ENCODE data around the gene HMSD.

The HMSD gene

GRCh38 chr18:63975628-63976027, 26.5 kb downstream of the HMSD start:
- Histone ChIP-seq H3K27me3 (ENCODE audit: control insufficient read depth, insufficient read depth, low read length) (no peaks in the 10 kb centered on the region), H3K4me2 (ENCODE audit: low read length) (no peak overlapping the region), H3K9ac (ENCODE audit: low read depth, low read length) (no peak overlapping the region), H3K9me3 (replicated peaks; ENCODE audit: low read length) (no peaks in the 10 kb centered on the region), H3K4me3 (ENCODE audit: low read length) (no peak overlapping the region), H3K36me3 (ENCODE audit: insufficient read depth, low read length) (peaks cover 5% of the 10 kb centered on the region), H3K4me1 (ENCODE audit: control insufficient read depth, insufficient read depth, low read length) (peaks cover 9% of the 10 kb centered on the region)

GRCh38 chr18:63977040-63977439, 27.9 kb downstream of the HMSD start:
- Histone ChIP-seq H3K9me3 (replicated peaks; ENCODE audit: low read length) (no peaks in the 10 kb centered on the region), H3K9ac (ENCODE audit: low read depth, low read length) (no peak overlapping the region), H3K4me1 (ENCODE audit: control insufficient read depth, insufficient read depth, low read length) (no peaks in the 10 kb centered on the region), H3K4me2 (ENCODE audit: low read length) (no peak overlapping the region), H3K4me3 (ENCODE audit: low read length) (no peak overlapping the region), H3K36me3 (ENCODE audit: insufficient read depth, low read length) (peaks cover 18% of the 10 kb centered on the region), H3K27me3 (ENCODE audit: control insufficient read depth, insufficient read depth, low read length) (no peaks in the 10 kb centered on the region)

GRCh38 chr18:63979409-63979920, 30.4 kb downstream of the HMSD start:
- Histone ChIP-seq H3K9ac (ENCODE audit: low read depth, low read length) (peak overlapping the region; percentile 61), H3K4me1 (ENCODE audit: control insufficient read depth, insufficient read depth, low read length) (no peaks in the 10 kb centered on the region), H3K36me3 (ENCODE audit: insufficient read depth, low read length) (peaks cover 33% of the 10 kb centered on the region)

GRCh38 chr18:63980027-63980426, 30.9 kb downstream of the HMSD start:
- Histone ChIP-seq H3K36me3 (ENCODE audit: insufficient read depth, low read length) (peaks cover 38% of the 10 kb centered on the region), H3K27me3 (ENCODE audit: control insufficient read depth, insufficient read depth, low read length) (no peaks in the 10 kb centered on the region), H3K4me3 (ENCODE audit: low read length) (peak overlapping the region; percentile 55), H3K4me2 (ENCODE audit: low read length) (peak overlapping the region; percentile 78), H3K4me1 (ENCODE audit: control insufficient read depth, insufficient read depth, low read length) (no peaks in the 10 kb centered on the region), H3K9me3 (replicated peaks; ENCODE audit: low read length) (no peaks in the 10 kb centered on the region), H3K9ac (ENCODE audit: low read depth, low read length) (peak overlapping the region; percentile 61)

More at GRCh38 chr18:63979409-63979920, 30.4 kb downstream of the HMSD start:
- H3K27me3 ChIP-seq (ENCODE audit: control insufficient read depth, insufficient read depth, low read length): no peaks in the 10 kb centered on the region
- no peaks in the 10 kb centered on the region for H3K9me3 ChIP-seq (replicated peaks; ENCODE audit: low read length)
- peak overlapping the region; percentile 78 for H3K4me2 ChIP-seq (ENCODE audit: low read length)
- peak overlapping the region; percentile 55 for H3K4me3 ChIP-seq (ENCODE audit: low read length)

GRCh38 chr18:63980896-63981460, 31.9 kb downstream of the HMSD start:
- Histone ChIP-seq H3K27me3 (ENCODE audit: control insufficient read depth, insufficient read depth, low read length) (no peaks in the 10 kb centered on the region), H3K36me3 (ENCODE audit: insufficient read depth, low read length) (peaks cover 48% of the 10 kb centered on the region), H3K4me1 (ENCODE audit: control insufficient read depth, insufficient read depth, low read length) (no peaks in the 10 kb centered on the region), H3K4me2 (ENCODE audit: low read length) (no peak overlapping the region), H3K9me3 (replicated peaks; ENCODE audit: low read length) (no peaks in the 10 kb centered on the region), H3K9ac (ENCODE audit: low read depth, low read length) (no peak overlapping the region), H3K4me3 (ENCODE audit: low read length) (no peak overlapping the region)

- Histone ChIP-seq H3K9ac (ENCODE audit: low read depth, low read length) (no peak overlapping the region), H3K9me3 (replicated peaks; ENCODE audit: low read length) (no peaks in the 10 kb centered on the region), H3K4me2 (ENCODE audit: low read length) (no peak overlapping the region), H3K36me3 (ENCODE audit: insufficient read depth, low read length) (peaks cover 53% of the 10 kb centered on the region), H3K27me3 (ENCODE audit: control insufficient read depth, insufficient read depth, low read length) (no peaks in the 10 kb centered on the region), H3K4me3 (ENCODE audit: low read length) (no peak overlapping the region), H3K4me1 (ENCODE audit: control insufficient read depth, insufficient read depth, low read length) (no peaks in the 10 kb centered on the region)
Observed at GRCh38 chr18:63981719-63982118, 32.6 kb downstream of the HMSD start.

- Histone ChIP-seq H3K4me2 (ENCODE audit: low read length) (no peak overlapping the region), H3K27me3 (ENCODE audit: control insufficient read depth, insufficient read depth, low read length) (no peaks in the 10 kb centered on the region), H3K9me3 (replicated peaks; ENCODE audit: low read length) (no peaks in the 10 kb centered on the region), H3K36me3 (ENCODE audit: insufficient read depth, low read length) (peaks cover 59% of the 10 kb centered on the region), H3K9ac (ENCODE audit: low read depth, low read length) (no peak overlapping the region), H3K4me3 (ENCODE audit: low read length) (no peak overlapping the region), H3K4me1 (ENCODE audit: control insufficient read depth, insufficient read depth, low read length) (no peaks in the 10 kb centered on the region)
Observed at GRCh38 chr18:63982361-63982760, 33.3 kb downstream of the HMSD start.

GRCh38 chr18:63986885-63987284, 37.8 kb downstream of the HMSD start:
- Histone ChIP-seq H3K4me1 (ENCODE audit: control insufficient read depth, insufficient read depth, low read length) (no peaks in the 10 kb centered on the region), H3K27me3 (ENCODE audit: control insufficient read depth, insufficient read depth, low read length) (no peaks in the 10 kb centered on the region), H3K4me3 (ENCODE audit: low read length) (no peak overlapping the region), H3K36me3 (ENCODE audit: insufficient read depth, low read length) (peaks cover 54% of the 10 kb centered on the region), H3K9me3 (replicated peaks; ENCODE audit: low read length) (no peaks in the 10 kb centered on the region), H3K9ac (ENCODE audit: low read depth, low read length) (no peak overlapping the region), H3K4me2 (ENCODE audit: low read length) (no peak overlapping the region)

- Histone ChIP-seq H3K27me3 (ENCODE audit: control insufficient read depth, insufficient read depth, low read length) (no peaks in the 10 kb centered on the region), H3K4me3 (ENCODE audit: low read length) (no peak overlapping the region), H3K9me3 (replicated peaks; ENCODE audit: low read length) (no peaks in the 10 kb centered on the region), H3K36me3 (ENCODE audit: insufficient read depth, low read length) (peaks cover 46% of the 10 kb centered on the region), H3K9ac (ENCODE audit: low read depth, low read length) (no peak overlapping the region), H3K4me1 (ENCODE audit: control insufficient read depth, insufficient read depth, low read length) (no peaks in the 10 kb centered on the region), H3K4me2 (ENCODE audit: low read length) (no peak overlapping the region)
Observed at GRCh38 chr18:63987743-63988142, 38.6 kb downstream of the HMSD start.

GRCh38 chr18:63992751-63993150, 43.6 kb downstream of the HMSD start:
- Histone ChIP-seq H3K27me3 (ENCODE audit: control insufficient read depth, insufficient read depth, low read length) (no peaks in the 10 kb centered on the region), H3K9ac (ENCODE audit: low read depth, low read length) (no peak overlapping the region), H3K4me2 (ENCODE audit: low read length) (no peak overlapping the region), H3K9me3 (replicated peaks; ENCODE audit: low read length) (no peaks in the 10 kb centered on the region), H3K4me1 (ENCODE audit: control insufficient read depth, insufficient read depth, low read length) (peaks cover 7% of the 10 kb centered on the region), H3K4me3 (ENCODE audit: low read length) (no peak overlapping the region), H3K36me3 (ENCODE audit: insufficient read depth, low read length) (peaks cover 8% of the 10 kb centered on the region)

- H3K4me2 ChIP-seq (ENCODE audit: low read length): no peak overlapping the region
- no peak overlapping the region for H3K9ac ChIP-seq (ENCODE audit: low read depth, low read length)
- H3K9me3 ChIP-seq (replicated peaks; ENCODE audit: low read length): no peaks in the 10 kb centered on the region
- peaks cover 7% of the 10 kb centered on the region for H3K4me1 ChIP-seq (ENCODE audit: control insufficient read depth, insufficient read depth, low read length)
- H3K27me3 ChIP-seq (ENCODE audit: control insufficient read depth, insufficient read depth, low read length): no peaks in the 10 kb centered on the region
- no peaks in the 10 kb centered on the region for H3K36me3 ChIP-seq (ENCODE audit: insufficient read depth, low read length)
- no peak overlapping the region for H3K4me3 ChIP-seq (ENCODE audit: low read length)
Observed at GRCh38 chr18:63994783-63995399, 45.8 kb downstream of the HMSD start.

- H3K4me1 ChIP-seq (ENCODE audit: control insufficient read depth, insufficient read depth, low read length): peaks cover 7% of the 10 kb centered on the region
- H3K9me3 ChIP-seq (replicated peaks; ENCODE audit: low read length): no peaks in the 10 kb centered on the region
- H3K4me2 ChIP-seq (ENCODE audit: low read length): no peak overlapping the region
- H3K36me3 ChIP-seq (ENCODE audit: insufficient read depth, low read length): no peaks in the 10 kb centered on the region
- no peak overlapping the region for H3K9ac ChIP-seq (ENCODE audit: low read depth, low read length)
- H3K4me3 ChIP-seq (ENCODE audit: low read length): no peak overlapping the region
- H3K27me3 ChIP-seq (ENCODE audit: control insufficient read depth, insufficient read depth, low read length): peaks cover 3% of the 10 kb centered on the region
Observed at GRCh38 chr18:63997041-63997440, 47.9 kb downstream of the HMSD start.
